PC-3 (cell line): ENCODE data around the gene E2F3. TPM values are rescaled to one million over a fixed set of nuclear protein-coding genes. Genes with fewer than 3 reads are reported as not detected.

Experiments
- ATAC-seq: fragments of 200-7000 bp; cut with Tn5 transposase; 2 replicates; pipeline ENCODE4 v1.9.1; 2020; ENCODE audit warnings: mild to moderate bottlenecking, moderate library complexity
- BruUV-seq: library from RNA; stranded (reverse); fragments of 400-500 nt; replicated peaks from 2 replicates; lab custom pipeline; 2021; lab: Mats Ljungman, UMichigan
- CTCF ChIA-PET: fragments of 300-600 bp; sonication (Branson Sonifier 250); formaldehyde crosslinking; loops from one replicate; lab custom pipeline; 2022; ENCODE audit warnings: antibody characterized with exemption; lab: Charles Lee
- POLR2A ChIA-PET: fragments of 300-600 bp; sonication (Branson Sonifier 250); formaldehyde crosslinking; loops from one replicate; lab custom pipeline; 2022; ENCODE audit warnings: antibody characterized with exemption; ENCODE audit not compliant: unreplicated experiment; lab: Charles Lee
- DNase-seq: peaks from one replicate; pipeline ENCODE4 v3.0.0-alpha.2; 2015
- H2AFZ ChIP-seq: fragments of 300-600 bp; sonication (generic); 2 replicates; pipeline ENCODE4 v1.6.0; 2016; ENCODE audit warnings: antibody characterized with exemption, low read length
- H3F3A ChIP-seq: fragments of 300-600 bp; sonication (generic); one replicate; pipeline ENCODE4 v1.6.0; 2017; ENCODE audit warnings: antibody characterized with exemption, low read length, control low read depth, mild to moderate bottlenecking; ENCODE audit not compliant: unreplicated experiment
- H3K27ac ChIP-seq: fragments of 300-600 bp; sonication (generic); 2 replicates; pipeline ENCODE4 v1.5.1; 2016; ENCODE audit warnings: mild to moderate bottlenecking, low read length
- H3K27me3 ChIP-seq: fragments of 300-600 bp; sonication (generic); 2 replicates; pipeline ENCODE4 v1.6.1; 2016; ENCODE audit warnings: low read length, mixed read lengths
- H3K36me3 ChIP-seq: fragments of 300-600 bp; sonication (generic); 2 replicates; pipeline ENCODE4 v1.6.1; 2016; ENCODE audit warnings: low read depth, mixed run types, low read length, mixed read lengths
- H3K4me1 ChIP-seq: fragments of 300-600 bp; sonication (generic); 2 replicates; pipeline ENCODE4 v1.5.1; 2016; ENCODE audit warnings: low read length; ENCODE audit not compliant: insufficient read depth
- H3K4me2 ChIP-seq: fragments of 300-600 bp; sonication (generic); 2 replicates; pipeline ENCODE4 v1.6.0; 2016; ENCODE audit warnings: low read length
- H3K4me3 ChIP-seq: fragments of 300-600 bp; sonication (generic); 2 replicates; pipeline ENCODE4 v1.5.1; 2016; ENCODE audit warnings: mild to moderate bottlenecking, low read length, mixed read lengths
- H3K79me2 ChIP-seq: fragments of 300-600 bp; sonication (generic); 2 replicates; pipeline ENCODE4 v1.6.1; 2017; ENCODE audit warnings: low read length, mixed read lengths
- H3K9ac ChIP-seq: fragments of 300-600 bp; sonication (generic); 2 replicates; pipeline ENCODE4 v1.6.0; 2016; ENCODE audit warnings: mild to moderate bottlenecking, low read length
- H3K9me2 ChIP-seq: fragments of 300-600 bp; sonication (generic); replicated peaks from 2 replicates; pipeline ENCODE4 v1.6.1; 2016; ENCODE audit warnings: mixed run types, low read length, mixed read lengths
- H3K9me3 ChIP-seq: fragments of 300-600 bp; sonication (generic); 2 replicates; pipeline ENCODE4 v1.6.1; 2016; ENCODE audit warnings: low read length, mixed read lengths
- H4K20me1 ChIP-seq: fragments of 300-600 bp; sonication (generic); 2 replicates; pipeline ENCODE4 v1.6.1; 2016; ENCODE audit warnings: low read length, mixed read lengths
- CTCF ChIP-seq: fragments of 300-600 bp; sonication (generic); conservative IDR thresholded peaks from 2 replicates; pipeline ENCODE4 v1.5.1; 2017; ENCODE audit warnings: antibody characterized with exemption, low read depth, mild to moderate bottlenecking, low read length
- EZH2 ChIP-seq: fragments of 300-600 bp; sonication (generic); IDR thresholded peaks from one replicate; pipeline ENCODE4 v1.6.1; 2017; ENCODE audit warnings: antibody characterized with exemption, mild to moderate bottlenecking, low read length; ENCODE audit not compliant: unreplicated experiment
- EZH2phosphoT487 ChIP-seq: fragments of 300-600 bp; sonication (generic); IDR thresholded peaks from 2 replicates; pipeline ENCODE4 v1.6.1; 2018; ENCODE audit warnings: mild to moderate bottlenecking, antibody characterized with exemption, low read length, borderline replicate concordance
- intact Hi-C: fragments of 100-400 bp; cut with micrococcal nuclease; formaldehyde crosslinking; loops from 2 replicates; pipeline ENCODE4 v1.9.0; 2023
- total RNA-seq: library from RNA; depleted of rRNA; stranded (reverse); fragments of >200 nt; gene quantifications from 2 replicates; pipeline ENCODE4 v1.2.3, GENCODE V29; 2014

E2F3 gene
- total RNA-seq, 1 experiment from 2014 or later = 8.8 TPM

- Histone ChIP-seq H3K4me1 (no peaks in the 10 kb centered on the region), H3K9me2 (no peaks in the 10 kb centered on the region), H3K27ac (no peak overlapping the region), H3K9ac (no peak overlapping the region), H4K20me1 (peaks cover 35% of the 10 kb centered on the region; the same call in 1 of the 2 replicates), H3K27me3 (no peaks in the 10 kb centered on the region), H3K36me3 (peaks cover 11% of the 10 kb centered on the region), H3K79me2 (peaks cover 94% of the 10 kb centered on the region), H3K4me2 (no peak overlapping the region), H2AFZ (no peak overlapping the region), H3K4me3 (no peak overlapping the region), H3F3A (no peaks in the 10 kb centered on the region), H3K9me3 (no peaks in the 10 kb centered on the region)
- no peak for DNase-seq
- no TSS peak for BruUV-seq
- ChIA-PET POLR2A (interaction anchor here (0.6 kb wide), 1 partner anchor 10 kb away, joined by 3 read pairs; no protein-coding TSS in a partner anchor), CTCF (no interaction called here)
- intact Hi-C loops = no loop called here
- no peak for ATAC-seq
- TF ChIP-seq EZH2 (no peak), EZH2phosphoT487 (no peak), CTCF (no peak)
Observed at GRCh38 chr6:20426177-20427082, 24.8 kb downstream of the E2F3 start.

GRCh38 chr6:20427856-20428255 lies 26.2 kb downstream of the E2F3 start:
- no peaks in the 10 kb centered on the region for H3K4me1 ChIP-seq
- H3F3A ChIP-seq = no peaks in the 10 kb centered on the region
- no peak overlapping the region for H3K4me2 ChIP-seq
- H3K9ac ChIP-seq = no peak overlapping the region
- TF ChIP-seq EZH2phosphoT487 = no peak
- no peak for TF ChIP-seq EZH2
- no peak for TF ChIP-seq CTCF
- DNase-seq = no peak
- H3K27me3 ChIP-seq = no peaks in the 10 kb centered on the region
- no peak overlapping the region for H3K27ac ChIP-seq
- intact Hi-C loops = no loop called here
- H3K9me2 ChIP-seq = no peaks in the 10 kb centered on the region
- ChIA-PET CTCF (no interaction called here), POLR2A (no interaction called here)
- BruUV-seq = no TSS peak
- H3K36me3 ChIP-seq = peaks cover 14% of the 10 kb centered on the region
- H2AFZ ChIP-seq = no peak overlapping the region
- H3K79me2 ChIP-seq = peaks cover 94% of the 10 kb centered on the region
- H4K20me1 ChIP-seq = peaks cover 35% of the 10 kb centered on the region; the same call in 1 of the 2 replicates
- no peak overlapping the region for H3K4me3 ChIP-seq
- no peaks in the 10 kb centered on the region for H3K9me3 ChIP-seq
- ATAC-seq = no peak

- Histone ChIP-seq H3K9me3 (no peaks in the 10 kb centered on the region), H3K36me3 (peaks cover 22% of the 10 kb centered on the region), H2AFZ (no peak overlapping the region), H3K4me3 (no peak overlapping the region), H3F3A (no peaks in the 10 kb centered on the region), H3K27ac (no peak overlapping the region), H3K27me3 (no peaks in the 10 kb centered on the region), H3K4me2 (no peak overlapping the region), H3K9ac (no peak overlapping the region), H3K79me2 (peaks cover 85% of the 10 kb centered on the region), H3K4me1 (no peaks in the 10 kb centered on the region), H4K20me1 (peaks cover 16% of the 10 kb centered on the region; the same call in 1 of the 2 replicates), H3K9me2 (no peaks in the 10 kb centered on the region)
- TF ChIP-seq CTCF = no peak
- TF ChIP-seq EZH2phosphoT487 = no peak
- no peak for TF ChIP-seq EZH2
- CTCF ChIA-PET = no interaction called here
- ATAC-seq (no peak), DNase-seq (no peak)
- BruUV-seq = no TSS peak
- intact Hi-C loops = no loop called here
- POLR2A ChIA-PET = no interaction called here
Observed at GRCh38 chr6:20432692-20433091, 31.0 kb downstream of the E2F3 start.
